ENCODE results near the gene SOX4. TPM values are rescaled to one million over a fixed set of nuclear protein-coding genes. Genes with fewer than 3 reads are reported as not detected.

The SOX4 gene
- total RNA-seq, 2 experiments from 2014 or later, result 1.4 TPM

DNA sequence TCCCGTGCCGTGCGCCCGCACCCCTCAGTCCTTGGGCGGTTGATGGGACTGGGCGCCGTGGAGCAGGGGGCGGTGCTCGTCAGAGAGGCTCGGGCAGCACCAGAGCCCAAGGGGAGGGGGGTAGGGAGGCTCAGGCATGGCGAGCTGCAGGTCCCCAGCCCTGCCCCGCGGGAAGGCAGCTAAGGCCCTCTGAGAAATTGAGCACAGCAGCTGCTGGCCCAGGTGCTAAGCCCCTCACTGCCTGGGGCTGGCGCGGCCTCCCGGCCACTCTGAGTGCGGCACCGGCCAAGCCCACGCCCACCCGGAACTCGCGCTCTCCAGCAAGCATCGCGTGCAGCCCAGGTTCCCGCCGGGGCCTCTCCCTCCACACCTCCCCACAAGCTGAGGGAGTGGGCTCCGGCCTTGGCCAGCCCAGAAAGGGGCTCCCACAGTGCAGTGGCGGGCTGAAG is 16.4 kb downstream of the SOX4 start:
- POLR2A ChIA-PET, result no interaction called here
- H3K9me3 Mint-ChIP-seq, result no peaks in the 10 kb centered on the region
- H3K4me1 Mint-ChIP-seq, result no peaks in the 10 kb centered on the region
- no peak overlapping the region for H3K4me3 Mint-ChIP-seq
- H3K27ac Mint-ChIP-seq, result no peak overlapping the region
- no peaks in the 10 kb centered on the region for H3K36me3 Mint-ChIP-seq (ENCODE audit: low read depth)
- peaks cover under 1% of the 10 kb centered on the region for H3K27me3 Mint-ChIP-seq
- CTCF ChIA-PET, result no interaction called here
- DNase-seq, result no peak

DNA sequence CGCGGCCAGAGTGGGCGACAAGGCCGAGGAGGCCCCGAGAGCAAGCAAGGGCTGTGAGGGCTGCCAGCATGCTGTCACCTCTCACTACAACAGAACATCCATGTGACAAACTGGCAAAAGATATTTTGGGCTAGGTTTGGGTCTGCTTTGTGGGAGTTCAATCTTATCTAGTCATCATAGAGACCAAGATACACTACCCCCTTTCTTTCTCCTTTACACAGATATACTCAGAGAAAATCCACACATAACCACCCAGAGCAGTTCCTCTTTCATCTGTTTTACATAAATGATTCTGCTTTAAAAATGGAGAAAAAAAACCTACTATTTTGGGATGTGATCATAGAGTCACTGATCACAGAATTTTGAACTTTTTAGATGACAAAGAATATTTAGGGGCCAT is 16.8 kb downstream of the SOX4 start:
- Mint-ChIP-seq H3K36me3 (ENCODE audit: low read depth) (no peaks in the 10 kb centered on the region), H3K4me3 (no peak overlapping the region), H3K27me3 (peaks cover 2% of the 10 kb centered on the region), H3K27ac (no peak overlapping the region), H3K9me3 (no peaks in the 10 kb centered on the region), H3K4me1 (no peaks in the 10 kb centered on the region)
- CTCF ChIA-PET, result no interaction called here
- DNase-seq, result no peak
- POLR2A ChIA-PET, result no interaction called here

DNA sequence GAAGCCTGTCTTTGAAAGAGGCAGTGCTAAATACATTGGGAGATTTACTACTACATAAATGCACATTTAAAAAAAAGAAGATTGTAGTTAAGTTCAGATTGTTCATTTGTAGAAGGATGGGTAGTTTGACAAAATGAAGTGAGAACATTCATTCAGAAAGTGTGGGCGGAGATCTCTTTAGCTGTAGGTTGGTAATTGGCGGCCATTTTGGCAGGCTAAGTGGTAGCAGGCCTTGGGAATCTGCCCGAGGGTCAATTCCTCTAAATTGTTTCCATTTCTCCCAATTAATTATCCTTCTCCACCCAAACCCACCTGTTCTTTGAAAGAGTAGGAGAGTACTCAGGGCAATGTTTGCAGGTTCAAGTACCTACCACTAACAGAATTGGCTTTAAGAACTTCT is 17.9 kb downstream of the SOX4 start:
- DNase-seq, result no peak
- POLR2A ChIA-PET, result no interaction called here
- H3K27ac Mint-ChIP-seq, result no peak overlapping the region
- no peaks in the 10 kb centered on the region for H3K36me3 Mint-ChIP-seq (ENCODE audit: low read depth)
- no peak overlapping the region for H3K4me3 Mint-ChIP-seq
- no peaks in the 10 kb centered on the region for H3K9me3 Mint-ChIP-seq
- no peaks in the 10 kb centered on the region for H3K4me1 Mint-ChIP-seq
- CTCF ChIA-PET, result interaction anchor here (0.5 kb wide), 1 partner anchor 94 kb away, joined by 5 read pairs; no protein-coding TSS in a partner anchor
- H3K27me3 Mint-ChIP-seq, result peaks cover 6% of the 10 kb centered on the region

DNA sequence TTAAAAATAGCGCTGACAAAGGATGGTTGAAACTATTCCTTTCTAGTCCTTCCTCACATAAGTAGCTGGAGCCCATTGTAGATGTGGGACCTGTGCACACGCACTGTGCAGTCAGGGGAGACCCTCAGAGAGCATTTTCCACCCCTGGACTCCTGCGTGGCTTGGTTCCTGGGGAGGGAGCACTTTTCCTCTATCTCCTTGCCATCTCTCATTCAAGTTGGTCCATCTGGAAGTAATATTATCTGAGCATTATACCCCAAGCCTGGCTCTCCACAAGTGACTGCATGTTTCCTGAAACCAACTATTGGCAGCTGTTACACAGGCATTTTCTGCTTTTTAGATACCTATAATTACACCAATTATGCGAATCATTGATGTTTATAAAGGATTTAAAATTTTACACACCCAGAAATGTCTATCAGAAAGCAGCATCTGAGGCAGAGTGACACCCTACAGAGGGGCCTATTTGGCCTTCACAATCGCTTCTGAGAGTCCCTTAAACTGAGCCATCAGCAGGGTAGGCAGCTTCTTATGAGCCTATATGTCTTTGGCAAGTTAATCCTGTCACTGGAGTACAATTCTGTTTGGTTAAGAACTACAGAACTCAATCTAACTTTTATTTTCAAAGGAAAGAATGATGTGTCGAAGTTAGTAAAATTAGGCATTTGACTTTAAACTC is 18.7 kb downstream of the SOX4 start:
- H3K36me3 Mint-ChIP-seq (ENCODE audit: low read depth), result no peaks in the 10 kb centered on the region
- no peak overlapping the region for H3K4me3 Mint-ChIP-seq
- no peaks in the 10 kb centered on the region for H3K9me3 Mint-ChIP-seq
- no peak for DNase-seq
- H3K4me1 Mint-ChIP-seq, result no peaks in the 10 kb centered on the region
- H3K27me3 Mint-ChIP-seq, result peaks cover 6% of the 10 kb centered on the region
- POLR2A ChIA-PET, result no interaction called here
- H3K27ac Mint-ChIP-seq, result no peak overlapping the region
- CTCF ChIA-PET, result interaction anchor here (0.5 kb wide), 1 partner anchor 95 kb away, joined by 5 read pairs; no protein-coding TSS in a partner anchor

DNA sequence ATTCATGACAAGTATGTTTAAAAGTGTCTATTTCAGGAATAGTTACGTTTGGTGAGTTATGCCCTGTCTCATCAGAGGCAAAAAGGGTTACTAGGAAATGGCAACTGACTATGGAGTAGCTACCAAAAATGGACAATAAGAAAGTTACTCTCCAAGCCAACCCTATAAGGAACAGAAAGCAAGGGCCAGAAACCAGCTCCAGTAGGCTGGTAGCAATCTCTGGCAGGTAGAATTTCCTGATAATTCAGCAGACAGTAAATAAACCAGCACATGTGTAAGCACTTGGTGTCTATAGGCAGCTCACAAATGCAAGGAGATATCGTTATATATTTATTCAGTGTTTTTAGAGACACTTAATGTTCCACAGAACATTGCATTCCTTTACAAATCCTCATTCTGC is 20.3 kb downstream of the SOX4 start:
- POLR2A ChIA-PET, result no interaction called here
- peaks cover 6% of the 10 kb centered on the region for H3K27me3 Mint-ChIP-seq

DNA sequence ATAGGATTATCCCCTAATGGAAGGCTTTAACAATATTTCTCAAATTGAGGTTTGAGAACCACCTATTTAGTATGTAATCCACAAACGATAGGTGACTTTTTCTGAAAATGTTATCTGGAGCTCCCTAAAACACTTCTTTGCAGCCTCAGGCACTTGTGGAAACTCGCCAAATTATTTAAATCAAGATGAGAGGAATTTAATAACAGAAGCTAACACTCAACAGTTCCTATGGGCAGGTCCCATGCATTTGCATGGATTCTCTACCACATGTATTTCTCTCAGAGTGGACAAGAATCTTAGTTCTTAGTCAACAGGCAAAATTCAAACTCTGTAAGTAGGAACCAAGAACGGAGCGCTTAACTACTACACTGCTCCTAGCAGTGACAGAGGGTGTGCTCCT is 20.7 kb downstream of the SOX4 start:
- no peaks in the 10 kb centered on the region for H3K4me1 Mint-ChIP-seq
- H3K27me3 Mint-ChIP-seq, result peaks cover 6% of the 10 kb centered on the region
- H3K4me3 Mint-ChIP-seq, result no peak overlapping the region
- H3K9me3 Mint-ChIP-seq, result no peaks in the 10 kb centered on the region
- no peak overlapping the region for H3K27ac Mint-ChIP-seq
- no peak for DNase-seq
- POLR2A ChIA-PET, result no interaction called here
- CTCF ChIA-PET, result no interaction called here
- no peaks in the 10 kb centered on the region for H3K36me3 Mint-ChIP-seq (ENCODE audit: low read depth)

More for the DNA sequence above, 20.3 kb downstream of the SOX4 start:
- Mint-ChIP-seq H3K36me3 (ENCODE audit: low read depth) (no peaks in the 10 kb centered on the region), H3K4me3 (no peak overlapping the region), H3K4me1 (no peaks in the 10 kb centered on the region), H3K9me3 (no peaks in the 10 kb centered on the region), H3K27ac (no peak overlapping the region)
- no peak for DNase-seq
- CTCF ChIA-PET, result no interaction called here

DNA sequence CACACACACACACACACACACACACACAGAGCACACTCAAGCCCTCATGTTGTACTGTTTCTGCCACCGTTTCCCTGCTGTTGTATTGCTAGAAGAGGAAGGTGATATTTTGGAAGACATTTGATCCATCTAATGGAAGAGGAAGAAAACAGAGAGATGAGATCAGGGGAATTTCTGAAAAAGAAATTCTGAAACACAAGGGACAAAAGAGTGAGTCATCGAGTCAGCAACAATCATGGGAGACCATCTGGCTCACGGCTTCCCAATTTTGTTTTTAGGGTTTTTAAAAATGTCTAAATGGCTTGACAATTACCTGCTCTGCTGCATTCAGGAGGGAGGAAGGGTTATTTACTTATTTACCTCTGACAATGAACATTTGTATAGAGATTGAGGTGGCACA is 22.0 kb downstream of the SOX4 start:
- Mint-ChIP-seq H3K27ac (no peak overlapping the region), H3K36me3 (ENCODE audit: low read depth) (no peaks in the 10 kb centered on the region), H3K9me3 (no peaks in the 10 kb centered on the region), H3K4me3 (no peak overlapping the region), H3K4me1 (no peaks in the 10 kb centered on the region), H3K27me3 (peaks cover 6% of the 10 kb centered on the region)
- no peak for DNase-seq
- POLR2A ChIA-PET, result no interaction called here
- CTCF ChIA-PET, result no interaction called here

DNA sequence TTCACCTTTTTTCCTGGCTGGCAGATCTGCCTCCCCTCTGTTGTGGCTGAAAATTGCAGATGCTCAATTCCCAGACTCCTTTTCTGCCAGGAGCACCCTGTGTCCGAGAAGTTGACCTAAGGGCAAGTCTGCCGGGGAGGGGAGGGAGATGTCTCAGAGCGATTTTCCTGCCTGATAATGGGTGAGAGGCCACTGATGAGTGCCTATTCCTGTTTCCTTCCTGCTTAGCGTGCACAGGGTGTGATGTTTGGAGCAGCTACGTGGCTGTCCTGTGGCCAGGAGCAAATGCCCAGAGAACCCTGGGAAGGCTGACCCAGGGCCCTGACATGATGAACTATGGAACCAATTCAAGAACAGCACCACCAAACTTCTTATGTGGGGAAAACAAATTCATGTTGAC is 22.5 kb downstream of the SOX4 start:
- POLR2A ChIA-PET, result no interaction called here
- CTCF ChIA-PET, result no interaction called here
- Mint-ChIP-seq H3K4me1 (no peaks in the 10 kb centered on the region), H3K4me3 (no peak overlapping the region), H3K27ac (no peak overlapping the region), H3K36me3 (ENCODE audit: low read depth) (no peaks in the 10 kb centered on the region), H3K27me3 (peaks cover 6% of the 10 kb centered on the region), H3K9me3 (no peaks in the 10 kb centered on the region)
- DNase-seq, result no peak

DNA sequence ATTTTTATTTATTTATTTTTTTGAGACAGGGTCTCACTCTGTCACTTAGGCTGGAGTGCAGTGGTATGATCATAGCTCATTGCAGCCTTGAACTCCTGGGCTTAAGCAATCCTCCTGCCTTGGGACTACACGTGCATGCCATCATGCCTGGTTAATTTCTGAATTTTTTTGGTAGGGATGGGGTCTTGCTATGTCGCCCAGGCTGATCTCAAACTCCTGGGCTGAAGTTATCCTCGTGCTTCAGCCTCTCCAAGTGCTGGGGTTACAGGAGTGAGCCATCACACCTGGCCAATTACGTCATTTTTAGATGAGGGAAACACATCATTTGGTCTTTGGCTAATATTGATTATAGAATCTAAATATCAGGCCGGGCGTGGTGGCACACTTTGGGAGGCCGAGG is 32.1 kb downstream of the SOX4 start:
- H3K9me3 Mint-ChIP-seq, result no peaks in the 10 kb centered on the region
- H3K4me3 Mint-ChIP-seq, result no peak overlapping the region
- H3K27me3 Mint-ChIP-seq, result peaks cover 2% of the 10 kb centered on the region
- H3K4me1 Mint-ChIP-seq, result no peaks in the 10 kb centered on the region
- H3K36me3 Mint-ChIP-seq (ENCODE audit: low read depth), result no peaks in the 10 kb centered on the region
- CTCF ChIA-PET, result no interaction called here
- POLR2A ChIA-PET, result no interaction called here
- DNase-seq, result no peak
- no peak overlapping the region for H3K27ac Mint-ChIP-seq

DNA sequence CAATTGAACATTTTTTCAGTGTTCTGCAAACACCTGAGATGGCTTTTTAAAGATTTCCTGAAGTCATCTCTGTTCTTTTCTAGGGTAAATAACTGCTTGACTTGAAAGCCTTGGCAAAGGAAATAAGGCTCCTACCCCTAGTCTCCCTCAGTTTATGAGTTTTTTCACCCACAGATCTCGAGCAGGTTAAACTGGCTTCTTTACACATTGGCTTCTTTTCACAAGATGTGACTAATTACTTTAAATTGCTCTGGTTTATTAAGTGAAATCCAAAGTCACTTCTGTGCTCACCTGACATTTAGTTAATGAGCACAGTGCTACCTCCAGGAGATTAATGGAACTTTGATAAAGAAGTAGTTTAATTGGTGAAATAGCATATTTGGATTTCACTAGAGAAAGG is 33.2 kb downstream of the SOX4 start:
- no peak for DNase-seq
- ChIA-PET POLR2A (no interaction called here), CTCF (no interaction called here)
- H3K4me3 Mint-ChIP-seq, result no peak overlapping the region
- peaks cover 2% of the 10 kb centered on the region for H3K27me3 Mint-ChIP-seq
- H3K9me3 Mint-ChIP-seq, result no peaks in the 10 kb centered on the region
- no peak overlapping the region for H3K27ac Mint-ChIP-seq
- H3K36me3 Mint-ChIP-seq (ENCODE audit: low read depth), result no peaks in the 10 kb centered on the region
- H3K4me1 Mint-ChIP-seq, result no peaks in the 10 kb centered on the region

DNA sequence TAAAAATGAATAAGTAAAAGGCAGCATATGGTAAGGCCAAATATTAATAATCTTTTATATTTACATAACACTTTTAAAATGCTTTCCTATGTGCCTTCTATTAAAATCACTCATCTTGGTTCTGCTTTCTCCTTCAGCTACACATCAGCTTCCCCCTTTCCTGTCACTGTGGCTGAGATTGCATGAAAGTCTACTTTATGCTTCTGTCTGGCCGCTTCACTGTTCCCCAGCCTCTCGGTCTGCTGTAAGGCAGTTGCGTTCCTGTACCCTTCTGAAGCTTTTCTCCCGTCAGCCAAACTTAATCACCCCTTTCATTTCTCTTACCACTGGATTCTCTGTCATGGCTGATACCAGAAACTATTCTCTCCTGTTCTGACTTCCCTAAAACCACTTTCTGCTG is 34.6 kb downstream of the SOX4 start:
- DNase-seq, result no peak
- POLR2A ChIA-PET, result no interaction called here
- H3K27ac Mint-ChIP-seq, result no peak overlapping the region

DNA sequence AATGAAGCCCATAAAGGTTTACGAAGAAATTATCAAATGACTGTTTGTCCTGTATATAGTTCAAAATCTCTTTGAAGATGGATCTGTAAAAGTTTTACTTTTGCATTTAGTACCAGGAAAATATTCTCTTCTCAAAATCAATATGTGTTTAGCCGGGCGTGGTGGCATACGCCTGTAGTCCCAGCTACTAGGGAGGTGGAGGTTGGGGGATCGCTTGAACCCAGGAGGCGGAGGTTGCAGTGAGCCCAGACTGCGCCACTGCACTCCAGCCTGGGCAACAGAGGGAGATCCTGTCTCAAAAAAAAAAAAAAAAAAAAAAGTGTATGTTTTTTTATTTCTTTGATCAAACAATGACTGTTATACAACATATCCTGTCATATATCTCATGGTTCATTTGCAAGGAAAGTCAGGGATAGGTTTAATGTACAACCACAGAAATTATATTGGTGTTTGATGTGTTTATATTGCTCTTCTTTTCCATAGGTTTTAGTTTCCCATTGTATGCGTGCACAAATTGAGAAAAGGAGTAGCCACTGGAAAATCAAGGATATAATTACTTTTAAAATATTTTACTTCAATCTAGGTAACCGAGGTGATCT is 40.1 kb downstream of the SOX4 start:
- Mint-ChIP-seq H3K4me1 (no peaks in the 10 kb centered on the region), H3K36me3 (ENCODE audit: low read depth) (no peaks in the 10 kb centered on the region), H3K9me3 (no peaks in the 10 kb centered on the region), H3K27me3 (no peaks in the 10 kb centered on the region), H3K27ac (no peak overlapping the region), H3K4me3 (no peak overlapping the region)
- CTCF ChIA-PET, result no interaction called here
- no peak for DNase-seq
- POLR2A ChIA-PET, result no interaction called here

More for the DNA sequence above, 34.6 kb downstream of the SOX4 start:
- CTCF ChIA-PET, result no interaction called here
- Mint-ChIP-seq H3K27me3 (peaks cover 2% of the 10 kb centered on the region), H3K4me1 (no peaks in the 10 kb centered on the region), H3K9me3 (no peaks in the 10 kb centered on the region), H3K4me3 (no peak overlapping the region), H3K36me3 (ENCODE audit: low read depth) (no peaks in the 10 kb centered on the region)

DNA sequence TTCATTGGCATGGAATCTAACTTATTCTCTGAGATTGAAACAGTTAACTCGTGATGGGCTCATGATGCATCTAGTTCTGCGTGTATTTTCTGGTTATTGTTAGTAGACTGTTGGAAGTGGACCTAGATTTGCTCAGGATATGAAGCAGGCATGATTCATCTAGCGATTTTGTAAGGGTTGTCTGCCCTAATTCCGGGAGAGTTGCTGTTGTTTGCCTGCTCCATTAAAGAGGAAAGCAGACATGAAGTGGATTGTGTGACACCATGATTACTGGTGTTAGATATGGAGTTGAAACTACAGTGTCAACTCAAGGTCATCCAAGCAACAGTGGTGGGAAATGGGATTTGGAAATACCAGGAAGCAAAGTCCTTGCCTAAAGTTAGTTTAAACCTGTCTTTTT is 41.0 kb downstream of the SOX4 start:
- no peaks in the 10 kb centered on the region for H3K4me1 Mint-ChIP-seq
- POLR2A ChIA-PET, result no interaction called here
- H3K27me3 Mint-ChIP-seq, result no peaks in the 10 kb centered on the region
- no peak overlapping the region for H3K4me3 Mint-ChIP-seq
- H3K9me3 Mint-ChIP-seq, result no peaks in the 10 kb centered on the region
- no peak for DNase-seq
- H3K36me3 Mint-ChIP-seq (ENCODE audit: low read depth), result no peaks in the 10 kb centered on the region
- CTCF ChIA-PET, result no interaction called here
- no peak overlapping the region for H3K27ac Mint-ChIP-seq

DNA sequence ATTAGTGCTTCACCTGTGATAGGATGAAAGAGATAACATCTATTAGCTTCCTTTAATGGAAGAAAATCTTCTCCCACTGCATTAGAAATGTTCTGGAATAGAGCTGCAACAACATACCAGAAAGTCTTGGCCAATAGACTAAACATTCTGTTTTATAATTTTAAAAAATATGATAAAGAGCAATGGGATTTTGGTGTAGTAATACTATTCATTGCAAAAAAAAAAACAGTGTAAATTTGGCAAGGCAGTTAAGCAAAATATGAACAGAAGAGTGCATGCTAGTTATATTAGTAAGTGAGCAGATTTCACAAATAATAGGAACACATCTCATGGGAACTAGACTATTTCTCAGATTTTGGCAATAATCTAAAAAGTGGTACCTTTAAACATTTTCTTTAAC is 43.3 kb downstream of the SOX4 start:
- no peaks in the 10 kb centered on the region for H3K36me3 Mint-ChIP-seq (ENCODE audit: low read depth)
- ChIA-PET CTCF (interaction anchor here (0.7 kb wide), 1 partner anchor 414 kb away, joined by 3 read pairs; no protein-coding TSS in a partner anchor), POLR2A (no interaction called here)
- no peak overlapping the region for H3K4me3 Mint-ChIP-seq
- H3K4me1 Mint-ChIP-seq, result no peaks in the 10 kb centered on the region
- no peaks in the 10 kb centered on the region for H3K9me3 Mint-ChIP-seq
- DNase-seq, result no peak
- no peaks in the 10 kb centered on the region for H3K27me3 Mint-ChIP-seq
- no peak overlapping the region for H3K27ac Mint-ChIP-seq

All from activated CD4-positive, alpha-beta T cell treated with anti-CD3 and anti-CD28 coated beads, Interleukin-2, amount 10 ng/mL, durations not matched to agents 7 days and 5 days (primary cell).